Breast epithelium (tissue), 3 donors: ENCODE data around the gene EEPD1.

ENCODE experiments used
- POLR2A ChIP-seq: fragments of 450-650 bp; IDR thresholded peaks from one replicate; pipeline ENCODE4 v1.6.1; 2016; ENCODE audit warnings: antibody characterized with exemption, mild to moderate bottlenecking, moderate library complexity
- TF ChIP-seq, protein P1 (sequence below), 3 donors: fragments of 450-650 bp; IDR thresholded peaks; one replicate each; pipeline ENCODE4 v1.5.1; 2016 to 2017; ENCODE audit warnings: antibody characterized with exemption in 3 of 3, mild to moderate bottlenecking in 3 of 3, moderate library complexity in 3 of 3

DNA sequence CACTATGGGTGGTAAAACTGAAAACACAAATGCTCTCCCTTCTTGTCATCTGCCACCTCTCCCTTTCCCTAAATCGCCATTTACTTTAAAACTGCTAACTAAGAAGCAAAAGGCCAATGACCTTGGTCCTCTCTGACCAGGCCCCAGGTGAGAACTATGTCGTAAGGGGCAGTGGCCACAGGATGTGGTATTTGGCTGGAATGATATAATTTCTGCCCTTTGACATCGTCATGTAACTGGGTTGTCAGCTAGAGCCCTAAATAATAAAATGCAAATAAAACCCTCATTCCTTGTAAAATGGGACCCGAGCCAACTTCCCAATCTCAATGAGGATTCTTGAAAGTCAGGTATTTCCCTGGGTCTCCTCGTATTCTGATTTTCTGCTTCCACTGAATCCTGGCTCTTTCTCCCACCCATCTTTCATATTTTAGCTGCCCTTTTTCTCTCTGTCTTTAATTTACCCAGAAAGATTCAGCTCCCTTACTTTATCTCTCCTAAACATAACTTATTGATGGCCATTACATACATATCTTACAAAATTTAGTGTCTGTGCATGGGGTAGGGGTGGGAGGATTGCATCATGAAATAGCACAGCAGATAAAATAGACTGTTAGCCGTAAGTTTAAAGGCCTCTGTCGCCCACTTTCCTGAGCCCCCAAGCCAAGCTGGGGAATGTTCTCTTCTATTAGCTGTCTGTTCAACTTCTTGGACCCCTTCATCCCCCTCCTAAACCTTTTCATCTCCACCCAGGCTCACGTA, 3.2 kb upstream of the EEPD1 start:
- TF ChIP-seq, protein P1, sequence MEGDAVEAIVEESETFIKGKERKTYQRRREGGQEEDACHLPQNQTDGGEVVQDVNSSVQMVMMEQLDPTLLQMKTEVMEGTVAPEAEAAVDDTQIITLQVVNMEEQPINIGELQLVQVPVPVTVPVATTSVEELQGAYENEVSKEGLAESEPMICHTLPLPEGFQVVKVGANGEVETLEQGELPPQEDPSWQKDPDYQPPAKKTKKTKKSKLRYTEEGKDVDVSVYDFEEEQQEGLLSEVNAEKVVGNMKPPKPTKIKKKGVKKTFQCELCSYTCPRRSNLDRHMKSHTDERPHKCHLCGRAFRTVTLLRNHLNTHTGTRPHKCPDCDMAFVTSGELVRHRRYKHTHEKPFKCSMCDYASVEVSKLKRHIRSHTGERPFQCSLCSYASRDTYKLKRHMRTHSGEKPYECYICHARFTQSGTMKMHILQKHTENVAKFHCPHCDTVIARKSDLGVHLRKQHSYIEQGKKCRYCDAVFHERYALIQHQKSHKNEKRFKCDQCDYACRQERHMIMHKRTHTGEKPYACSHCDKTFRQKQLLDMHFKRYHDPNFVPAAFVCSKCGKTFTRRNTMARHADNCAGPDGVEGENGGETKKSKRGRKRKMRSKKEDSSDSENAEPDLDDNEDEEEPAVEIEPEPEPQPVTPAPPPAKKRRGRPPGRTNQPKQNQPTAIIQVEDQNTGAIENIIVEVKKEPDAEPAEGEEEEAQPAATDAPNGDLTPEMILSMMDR (IDR thresholded peaks at IDR 0.05): no peak
- no peak for TF ChIP-seq POLR2A
